Measurements from ENCODE around the gene TTI1. TPM values are rescaled to one million over a fixed set of nuclear protein-coding genes. Genes with fewer than 3 reads are reported as not detected.
A peak's percentile ranks its signal among the peaks of the same experiment; 100 is the strongest.

Gene TTI1
- total RNA-seq, 1 donor from 2014 or later: 10.6 TPM

- H3K27ac Mint-ChIP-seq (ENCODE audit: unreplicated experiment): no peak overlapping the region
- no peak for TF ChIP-seq CTCF (IDR thresholded peaks at IDR 0.05)
- H3K27me3 Mint-ChIP-seq (ENCODE audit: low read depth): no peaks in the 10 kb centered on the region
- H3K4me3 Mint-ChIP-seq (ENCODE audit: unreplicated experiment): no peak overlapping the region
- H3K9me3 Mint-ChIP-seq (ENCODE audit: low read depth): no peaks in the 10 kb centered on the region
- H3K4me1 Mint-ChIP-seq (ENCODE audit: low read depth): peaks cover 24% of the 10 kb centered on the region
- DNase-seq (ENCODE audit: low spot score): no peak
- H3K36me3 Mint-ChIP-seq (ENCODE audit: low read depth): peaks cover 6% of the 10 kb centered on the region
Observed at GRCh38 chr20:38044685-38045084, 11.4 kb upstream of the TTI1 start.

- peaks cover 21% of the 10 kb centered on the region for H3K4me1 Mint-ChIP-seq (ENCODE audit: low read depth)
- no peaks in the 10 kb centered on the region for H3K27me3 Mint-ChIP-seq (ENCODE audit: low read depth)
- H3K4me3 Mint-ChIP-seq (ENCODE audit: unreplicated experiment): no peak overlapping the region
- TF ChIP-seq CTCF (IDR thresholded peaks at IDR 0.05): peak; percentile 18
- peaks cover 6% of the 10 kb centered on the region for H3K36me3 Mint-ChIP-seq (ENCODE audit: low read depth)
- no peak for DNase-seq (ENCODE audit: low spot score)
- H3K9me3 Mint-ChIP-seq (ENCODE audit: low read depth): no peaks in the 10 kb centered on the region
- H3K27ac Mint-ChIP-seq (ENCODE audit: unreplicated experiment): peak overlapping the region; percentile 65
Observed at GRCh38 chr20:38043512-38044300, 10.4 kb upstream of the TTI1 start.

GRCh38 chr20:38040276-38040675 lies 7.0 kb upstream of the TTI1 start:
- H3K36me3 Mint-ChIP-seq (ENCODE audit: low read depth): peaks cover 6% of the 10 kb centered on the region
- H3K9me3 Mint-ChIP-seq (ENCODE audit: low read depth): no peaks in the 10 kb centered on the region
- H3K4me3 Mint-ChIP-seq (ENCODE audit: unreplicated experiment): no peak overlapping the region
- H3K4me1 Mint-ChIP-seq (ENCODE audit: low read depth): peaks cover 29% of the 10 kb centered on the region
- no peaks in the 10 kb centered on the region for H3K27me3 Mint-ChIP-seq (ENCODE audit: low read depth)
- DNase-seq (ENCODE audit: low spot score): no peak
- no peak for TF ChIP-seq CTCF (IDR thresholded peaks at IDR 0.05)
- H3K27ac Mint-ChIP-seq (ENCODE audit: unreplicated experiment): peak overlapping the region; percentile 12

GRCh38 chr20:38036366-38036765 lies 3.1 kb upstream of the TTI1 start:
- no peaks in the 10 kb centered on the region for H3K27me3 Mint-ChIP-seq (ENCODE audit: low read depth)
- H3K27ac Mint-ChIP-seq (ENCODE audit: unreplicated experiment): no peak overlapping the region
- no peak overlapping the region for H3K4me3 Mint-ChIP-seq (ENCODE audit: unreplicated experiment)
- H3K9me3 Mint-ChIP-seq (ENCODE audit: low read depth): no peaks in the 10 kb centered on the region
- H3K4me1 Mint-ChIP-seq (ENCODE audit: low read depth): peaks cover 45% of the 10 kb centered on the region
- no peak for TF ChIP-seq CTCF (IDR thresholded peaks at IDR 0.05)
- peaks cover 2% of the 10 kb centered on the region for H3K36me3 Mint-ChIP-seq (ENCODE audit: low read depth)
- no peak for DNase-seq (ENCODE audit: low spot score)

GRCh38 chr20:38034961-38035360 lies 1.7 kb upstream of the TTI1 start:
- TF ChIP-seq CTCF (IDR thresholded peaks at IDR 0.05): no peak
- no peak for DNase-seq (ENCODE audit: low spot score)
- Mint-ChIP-seq H3K27me3 (ENCODE audit: low read depth) (no peaks in the 10 kb centered on the region), H3K4me1 (ENCODE audit: low read depth) (peaks cover 44% of the 10 kb centered on the region), H3K36me3 (ENCODE audit: low read depth) (no peaks in the 10 kb centered on the region), H3K9me3 (ENCODE audit: low read depth) (no peaks in the 10 kb centered on the region), H3K4me3 (ENCODE audit: unreplicated experiment) (peak overlapping the region; percentile 87), H3K27ac (ENCODE audit: unreplicated experiment) (no peak overlapping the region)

Measured in chondrocyte (in vitro differentiated cells).